Astrocyte of the spinal cord (primary cell): ENCODE results near the gene IQCH.

Source experiments
- DNase-seq: peaks from one replicate; pipeline ENCODE4 v3.0.0; 2011; ENCODE audit warnings: low read depth, low spot score
- H3K4me3 ChIP-seq: 2 replicates; pipeline ENCODE4 v1.5.1; 2011; ENCODE audit warnings: low read depth, mild to moderate bottlenecking, low read length, moderate library complexity
- in situ Hi-C: cut with HindIII; loops from 2 replicates; pipeline ENCODE4 v1.10.0; 2017; ENCODE audit warnings: low sequenced_read_pairs
- TF ChIP-seq, protein P1 (sequence below): IDR thresholded peaks from 2 replicates; pipeline ENCODE4 v1.5.1; 2012; ENCODE audit warnings: low read depth, mild to moderate bottlenecking, low read length, inconsistent platforms

IQCH gene

DNA sequence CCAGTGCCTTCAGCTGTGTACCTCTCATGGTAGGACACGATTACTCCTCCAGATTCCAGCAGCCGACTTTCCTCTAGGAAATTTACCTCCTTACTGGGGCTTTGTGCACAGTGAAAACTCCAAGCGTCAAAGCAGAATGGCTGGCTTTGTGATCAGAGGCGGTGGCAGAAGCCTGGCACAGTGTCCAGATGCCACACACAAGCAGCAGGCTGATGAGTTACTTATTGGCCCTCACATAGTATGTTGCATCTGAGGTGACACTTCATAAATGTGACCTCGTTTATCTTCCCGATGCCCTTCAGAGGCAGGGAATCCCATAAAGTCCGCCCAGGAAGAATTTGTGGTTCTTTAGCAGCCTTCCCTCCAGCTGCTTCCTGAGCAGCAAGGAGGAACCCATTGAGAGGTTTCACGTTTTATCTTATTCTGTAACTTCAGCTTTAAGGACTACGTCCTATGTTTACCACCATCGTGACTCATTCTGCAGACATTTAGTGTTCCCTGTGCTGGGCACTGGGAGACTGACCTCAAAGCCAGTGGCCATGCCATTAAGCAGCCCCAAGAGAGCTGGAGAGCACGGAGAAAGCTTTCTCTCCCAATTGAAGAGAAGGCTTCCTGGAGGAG, 159.3 kb downstream of the IQCH start:
- in situ Hi-C loops, result no loop called here
- TF ChIP-seq, protein P1, sequence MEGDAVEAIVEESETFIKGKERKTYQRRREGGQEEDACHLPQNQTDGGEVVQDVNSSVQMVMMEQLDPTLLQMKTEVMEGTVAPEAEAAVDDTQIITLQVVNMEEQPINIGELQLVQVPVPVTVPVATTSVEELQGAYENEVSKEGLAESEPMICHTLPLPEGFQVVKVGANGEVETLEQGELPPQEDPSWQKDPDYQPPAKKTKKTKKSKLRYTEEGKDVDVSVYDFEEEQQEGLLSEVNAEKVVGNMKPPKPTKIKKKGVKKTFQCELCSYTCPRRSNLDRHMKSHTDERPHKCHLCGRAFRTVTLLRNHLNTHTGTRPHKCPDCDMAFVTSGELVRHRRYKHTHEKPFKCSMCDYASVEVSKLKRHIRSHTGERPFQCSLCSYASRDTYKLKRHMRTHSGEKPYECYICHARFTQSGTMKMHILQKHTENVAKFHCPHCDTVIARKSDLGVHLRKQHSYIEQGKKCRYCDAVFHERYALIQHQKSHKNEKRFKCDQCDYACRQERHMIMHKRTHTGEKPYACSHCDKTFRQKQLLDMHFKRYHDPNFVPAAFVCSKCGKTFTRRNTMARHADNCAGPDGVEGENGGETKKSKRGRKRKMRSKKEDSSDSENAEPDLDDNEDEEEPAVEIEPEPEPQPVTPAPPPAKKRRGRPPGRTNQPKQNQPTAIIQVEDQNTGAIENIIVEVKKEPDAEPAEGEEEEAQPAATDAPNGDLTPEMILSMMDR, result no peak
- DNase-seq, result peak; percentile 75
- H3K4me3 ChIP-seq, result no peak overlapping the region

DNA sequence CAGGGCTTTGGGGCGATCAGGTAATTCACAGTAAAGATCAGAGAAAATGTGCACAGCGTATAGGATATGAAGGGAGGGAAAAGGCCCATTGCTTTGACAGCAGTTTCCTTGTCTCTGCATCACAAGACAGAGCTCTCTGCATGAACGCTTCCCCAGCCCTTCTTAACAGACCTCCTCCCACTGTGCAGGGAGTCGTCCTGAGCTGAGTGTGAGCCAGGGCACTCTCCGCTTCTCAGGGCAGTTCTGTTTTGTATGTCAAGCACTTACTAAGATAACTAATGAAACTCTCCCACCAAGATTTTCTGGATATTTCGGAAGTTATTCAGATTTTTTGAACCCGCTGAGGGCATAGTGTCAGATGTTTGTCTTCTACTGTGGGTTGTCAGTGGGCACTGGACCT, 160.6 kb downstream of the IQCH start:
- DNase-seq, result no peak
- in situ Hi-C loops, result no loop called here
- no peak overlapping the region for H3K4me3 ChIP-seq
- TF ChIP-seq, protein P1, result no peak

DNA sequence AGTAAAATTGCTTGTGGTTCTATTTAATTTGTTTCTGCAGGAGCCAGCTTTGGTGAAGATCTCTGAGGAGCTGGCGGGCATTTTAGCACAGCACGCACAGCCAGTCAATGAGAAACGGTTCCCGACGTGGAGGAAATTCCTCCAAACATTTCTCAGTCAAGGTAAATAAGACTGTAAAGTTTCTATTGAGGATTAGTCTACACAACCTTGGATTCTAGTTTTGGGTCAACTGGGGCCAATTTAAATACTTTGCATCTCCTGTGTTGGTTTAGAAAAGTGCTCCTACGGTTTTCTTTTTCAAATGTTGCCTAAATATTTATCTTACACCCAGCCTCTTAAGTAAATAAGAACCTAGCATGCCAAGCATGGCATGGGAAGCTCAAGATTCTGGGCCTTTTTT, 162.3 kb downstream of the IQCH start:
- no peak overlapping the region for H3K4me3 ChIP-seq
- in situ Hi-C loops, result no loop called here
- TF ChIP-seq, protein P1, result no peak
- no peak for DNase-seq

DNA sequence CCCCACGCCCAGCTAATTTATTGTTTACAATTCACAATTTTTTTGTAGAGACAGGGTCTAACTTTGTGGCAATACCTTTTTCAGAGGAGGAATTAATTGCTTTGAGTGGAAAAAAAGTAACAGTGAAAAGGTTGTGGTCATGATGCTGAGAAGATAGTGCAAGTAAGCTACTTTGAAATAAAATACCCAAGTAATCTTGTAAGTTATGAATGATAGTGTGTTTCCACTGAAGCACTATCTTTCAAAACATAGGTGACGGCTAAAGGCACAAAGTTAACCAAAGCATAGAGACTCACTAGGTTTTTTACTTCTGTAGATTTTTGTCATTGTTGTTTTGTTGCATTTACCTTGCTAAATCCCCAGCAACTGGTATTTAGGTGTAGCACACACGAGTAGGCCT, 165.1 kb downstream of the IQCH start:
- in situ Hi-C loops, result no loop called here
- TF ChIP-seq, protein P1, result no peak

DNA sequence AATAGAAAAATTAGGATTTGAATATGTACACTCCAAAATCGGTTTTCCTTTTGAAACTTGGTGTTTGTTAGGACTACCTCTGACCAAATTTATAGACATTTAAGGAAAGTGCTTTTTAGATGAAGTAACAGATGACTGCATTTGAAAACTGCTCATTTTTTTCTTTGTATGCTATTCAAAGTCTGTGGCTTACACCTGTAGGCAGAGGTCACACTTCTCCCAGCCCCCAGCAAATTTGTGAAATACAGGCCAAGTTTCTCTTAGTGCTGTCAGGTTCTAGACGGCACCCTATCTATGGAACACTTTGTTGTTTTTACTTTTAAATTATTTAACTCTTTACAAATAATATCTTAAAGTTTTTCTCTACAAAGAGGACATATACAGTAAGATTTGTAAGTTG, 165.6 kb downstream of the IQCH start:
- no peak overlapping the region for H3K4me3 ChIP-seq
- TF ChIP-seq, protein P1, result no peak

More for the DNA sequence above, 165.1 kb downstream of the IQCH start:
- no peak overlapping the region for H3K4me3 ChIP-seq
- no peak for DNase-seq

DNA sequence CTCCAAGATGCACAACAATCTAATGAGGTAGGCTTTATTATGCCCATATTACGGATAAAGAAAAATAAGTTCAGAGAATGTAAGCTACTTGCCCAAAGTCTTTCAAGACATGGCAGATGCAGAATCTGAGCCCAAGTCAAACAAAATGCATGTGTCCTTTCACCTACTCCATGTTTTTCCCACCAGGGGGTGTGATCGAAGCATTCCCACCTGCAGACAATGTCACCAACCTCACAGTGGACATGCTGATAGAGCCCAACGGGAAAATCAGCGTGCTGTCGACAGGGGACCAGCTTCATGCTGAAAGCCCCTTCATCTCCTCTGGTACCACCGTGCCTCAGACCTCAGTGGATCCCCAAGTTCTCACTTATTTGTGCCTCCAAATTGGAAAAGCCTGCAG, 166.5 kb downstream of the IQCH start:
- DNase-seq, result no peak
- in situ Hi-C loops, result no loop called here
- TF ChIP-seq, protein P1, result no peak
- H3K4me3 ChIP-seq, result no peak overlapping the region

More for the DNA sequence above, 165.6 kb downstream of the IQCH start:
- in situ Hi-C loops, result no loop called here
- DNase-seq, result no peak
